Epithelial cell of proximal tubule (primary cell): Measurements from ENCODE around the gene C1orf174. TPM values are rescaled to one million over a fixed set of nuclear protein-coding genes. Genes with fewer than 3 reads are reported as not detected.

Source experiments
- DNase-seq: peaks from one replicate; pipeline ENCODE4 v3.0.0-alpha.2; 2011; ENCODE audit warnings: low read depth
- H3K4me3 ChIP-seq: 2 replicates; pipeline ENCODE4 v1.5.1; 2011; ENCODE audit warnings: low read depth, mild to moderate bottlenecking, low read length
- total RNA-seq: library from RNA; depleted of rRNA; stranded (reverse); fragments of >200 nt; gene quantifications from 2 replicates; pipeline ENCODE4 v1.2.3, GENCODE V29; 2015
- TF ChIP-seq, protein P1 (sequence below): conservative IDR thresholded peaks from 2 replicates; pipeline ENCODE4 v1.5.1; 2012; ENCODE audit warnings: low read depth, mild to moderate bottlenecking, low read length

The C1orf174 gene
- total RNA-seq, 1 donor from 2014 or later: 21.9 TPM

DNA sequence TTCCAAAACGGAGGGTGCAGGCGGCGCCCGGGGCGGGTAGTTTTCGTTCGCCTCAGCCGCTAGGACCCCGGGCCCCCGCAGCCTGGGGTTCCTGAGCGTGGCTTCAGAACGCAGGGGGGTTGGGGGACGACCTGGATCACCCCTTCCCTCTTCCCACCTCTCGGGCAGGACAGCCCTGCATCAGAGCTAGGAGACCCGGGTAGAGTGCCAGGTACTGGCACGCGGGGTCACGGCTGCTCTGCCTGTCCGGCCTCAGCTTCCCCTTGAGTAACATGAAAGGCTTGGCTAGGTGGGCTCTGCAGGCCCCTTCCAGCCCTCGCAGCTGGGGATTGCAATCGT, 42.3 kb downstream of the C1orf174 start:
- DNase-seq: no peak

DNA sequence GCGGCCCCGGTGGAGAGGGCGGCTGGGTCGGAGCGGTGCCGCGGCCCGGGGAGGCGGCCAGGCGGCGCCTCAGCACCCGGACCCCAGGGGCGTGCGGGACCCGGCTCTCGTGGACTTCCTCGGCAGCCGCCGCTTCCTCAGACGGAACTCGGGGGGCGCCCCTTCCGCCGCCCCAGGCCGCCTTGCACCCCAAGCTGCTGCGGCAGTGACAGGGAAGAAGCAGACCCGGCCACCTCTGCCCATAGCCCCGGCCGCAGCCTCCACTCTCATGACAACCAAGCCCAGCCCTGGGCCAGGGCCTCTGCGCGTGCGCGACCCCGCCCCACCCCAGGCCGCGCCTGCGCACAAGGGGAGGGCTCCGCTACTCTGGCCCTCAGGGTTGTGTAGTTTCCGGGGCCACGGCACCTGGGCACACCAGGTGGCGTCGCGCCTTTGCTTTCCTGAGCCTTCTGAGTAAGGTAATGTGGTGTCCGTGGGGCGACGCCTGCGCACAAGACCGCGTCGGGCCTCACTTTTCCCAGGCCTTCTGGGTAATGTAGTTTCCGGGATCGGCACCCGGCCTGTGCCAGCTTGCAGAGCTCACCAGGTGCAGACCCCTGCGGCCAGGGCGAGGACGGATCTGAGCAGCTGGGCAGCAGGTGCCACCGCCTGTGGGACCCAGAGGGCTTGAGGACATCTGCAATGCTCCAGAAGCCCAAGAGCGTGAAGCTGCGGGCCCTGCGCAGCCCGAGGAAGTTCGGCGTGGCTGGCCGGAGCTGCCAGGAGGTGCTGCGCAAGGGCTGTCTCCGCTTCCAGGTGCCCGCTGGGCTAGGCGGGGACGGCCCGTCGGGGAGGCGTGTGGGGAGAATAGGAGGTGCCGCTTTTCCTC, 42.9 kb downstream of the C1orf174 start, which contains the start of the genes CEP104 and DFFB:
Gene CEP104 (minus strand): TSS at position 289 of the 868 bp plus-strand sequence. CDS start 4,804 bp downstream, outside the sequence.
Gene DFFB (plus strand): TSS at position 554 of the 868 bp plus-strand sequence. CDS start 128 bp downstream, at position 682.
- TF ChIP-seq, protein P1, sequence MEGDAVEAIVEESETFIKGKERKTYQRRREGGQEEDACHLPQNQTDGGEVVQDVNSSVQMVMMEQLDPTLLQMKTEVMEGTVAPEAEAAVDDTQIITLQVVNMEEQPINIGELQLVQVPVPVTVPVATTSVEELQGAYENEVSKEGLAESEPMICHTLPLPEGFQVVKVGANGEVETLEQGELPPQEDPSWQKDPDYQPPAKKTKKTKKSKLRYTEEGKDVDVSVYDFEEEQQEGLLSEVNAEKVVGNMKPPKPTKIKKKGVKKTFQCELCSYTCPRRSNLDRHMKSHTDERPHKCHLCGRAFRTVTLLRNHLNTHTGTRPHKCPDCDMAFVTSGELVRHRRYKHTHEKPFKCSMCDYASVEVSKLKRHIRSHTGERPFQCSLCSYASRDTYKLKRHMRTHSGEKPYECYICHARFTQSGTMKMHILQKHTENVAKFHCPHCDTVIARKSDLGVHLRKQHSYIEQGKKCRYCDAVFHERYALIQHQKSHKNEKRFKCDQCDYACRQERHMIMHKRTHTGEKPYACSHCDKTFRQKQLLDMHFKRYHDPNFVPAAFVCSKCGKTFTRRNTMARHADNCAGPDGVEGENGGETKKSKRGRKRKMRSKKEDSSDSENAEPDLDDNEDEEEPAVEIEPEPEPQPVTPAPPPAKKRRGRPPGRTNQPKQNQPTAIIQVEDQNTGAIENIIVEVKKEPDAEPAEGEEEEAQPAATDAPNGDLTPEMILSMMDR: peak; percentile 51
- DNase-seq: peak; percentile 74
- H3K4me3 ChIP-seq: peak within 1 kb of the TSS; percentile 98

More for the DNA sequence above, 42.3 kb downstream of the C1orf174 start:
- H3K4me3 ChIP-seq: peak overlapping the region; percentile 98
- TF ChIP-seq, protein P1: no peak

DNA sequence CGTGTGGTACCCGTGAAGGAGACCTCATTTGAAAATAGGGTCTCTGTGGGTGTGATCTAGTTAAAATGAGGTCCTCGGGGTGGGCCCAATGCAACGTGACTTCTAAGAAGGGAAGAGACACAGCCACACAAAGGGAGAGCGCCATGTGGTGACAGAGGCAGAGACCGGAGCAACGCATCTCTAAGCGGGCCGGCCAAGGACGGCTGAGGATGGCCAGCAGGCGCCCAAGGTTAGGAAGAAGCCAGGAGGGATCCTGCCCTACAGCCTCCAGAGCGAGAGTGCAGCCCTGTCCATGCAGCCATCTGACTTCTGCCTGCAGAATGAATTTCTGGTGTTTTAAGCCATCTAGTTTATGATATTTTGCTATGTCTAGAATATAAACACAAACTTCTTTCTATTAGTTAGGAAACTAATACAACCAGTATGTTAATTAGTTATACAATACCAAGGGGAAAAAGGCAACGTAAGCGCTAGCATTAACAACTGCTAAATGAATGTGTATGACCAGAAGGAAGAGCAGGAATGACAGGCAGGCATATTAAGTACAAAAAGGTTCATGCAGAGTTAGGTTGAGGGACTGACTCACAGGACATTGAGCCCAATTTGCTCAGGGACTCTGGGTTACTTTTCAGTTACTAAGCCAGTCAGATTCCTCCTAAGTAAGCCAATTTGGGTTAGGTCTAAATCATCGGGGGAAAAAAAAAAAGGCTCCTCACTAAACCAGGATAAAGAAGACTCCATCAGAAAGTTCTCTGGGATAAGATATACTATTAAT, 47.2 kb downstream of the C1orf174 start:
- TF ChIP-seq, protein P1: no peak
- DNase-seq: no peak
- no peak overlapping the region for H3K4me3 ChIP-seq

DNA sequence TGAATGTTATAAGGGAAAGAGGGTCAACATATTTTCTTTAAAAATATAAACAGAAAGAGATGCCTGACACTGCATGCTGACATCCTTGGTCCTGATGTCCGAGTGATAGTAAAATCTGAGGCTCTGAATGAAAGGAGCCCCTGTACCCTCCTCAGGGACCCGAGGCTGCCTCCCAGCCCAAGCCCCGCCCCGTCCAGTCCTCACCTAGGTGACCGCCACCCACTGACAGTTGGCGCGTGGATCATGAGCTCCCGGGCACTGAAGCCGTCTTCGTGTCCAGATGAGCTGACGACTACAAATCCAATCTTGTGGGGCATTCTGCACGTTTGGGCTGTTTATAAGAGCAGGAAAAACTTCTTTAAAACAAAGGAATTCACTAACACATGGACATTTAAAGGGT, 48.0 kb downstream of the C1orf174 start:
- no peak for DNase-seq
- H3K4me3 ChIP-seq: no peak overlapping the region
- TF ChIP-seq, protein P1: no peak

DNA sequence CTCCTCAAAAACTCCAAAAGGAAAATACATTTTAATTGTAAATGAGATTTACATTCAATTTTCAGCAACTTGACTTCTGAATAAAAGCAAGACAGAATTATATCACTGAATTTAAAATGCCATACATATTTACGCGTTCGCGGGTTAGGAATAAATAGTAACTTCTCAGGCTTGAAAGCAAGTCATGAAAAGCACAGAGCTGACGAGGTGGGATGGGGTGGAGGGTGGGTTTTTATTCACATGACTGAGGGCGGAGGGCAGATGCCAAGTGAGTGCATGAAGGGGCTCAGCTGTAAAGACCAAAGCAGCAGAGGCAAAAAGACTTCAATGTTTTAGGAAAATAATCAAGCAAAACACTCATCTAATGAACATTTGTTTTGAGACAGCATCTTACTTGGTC, 48.8 kb downstream of the C1orf174 start:
- TF ChIP-seq, protein P1: no peak
- DNase-seq: no peak
- H3K4me3 ChIP-seq: no peak overlapping the region

DNA sequence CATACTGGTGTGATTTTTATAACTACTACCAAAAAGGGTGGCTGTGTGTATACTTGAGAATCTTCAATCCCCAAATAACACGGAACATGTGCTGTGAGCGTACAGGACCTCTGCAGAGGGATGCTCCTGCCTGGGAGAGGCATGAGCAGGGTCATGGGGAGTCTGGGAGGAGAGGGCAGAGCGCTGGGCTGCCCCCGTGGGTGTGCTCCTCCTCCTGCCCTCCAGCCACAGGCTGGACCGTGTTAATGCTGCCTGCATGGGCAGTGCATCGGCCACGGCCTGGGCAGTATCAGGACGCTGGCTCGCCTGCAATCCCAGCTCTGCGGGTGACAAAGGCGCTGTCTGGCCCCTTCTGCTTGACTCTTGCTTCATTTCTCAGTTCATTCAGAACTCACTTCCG, 49.2 kb downstream of the C1orf174 start:
- no peak overlapping the region for H3K4me3 ChIP-seq
- DNase-seq: no peak
- TF ChIP-seq, protein P1: no peak
